Hindlimb muscle (tissue), 1 donor: ENCODE measurements around the gene UBASH3B. TPM values are rescaled to one million over a fixed set of nuclear protein-coding genes. Genes with fewer than 3 reads are reported as not detected.

ENCODE experiments used
- DNase-seq: peaks from one replicate; pipeline ENCODE4 v3.0.0-alpha.2; 2013
- polyA plus RNA-seq: library from polyadenylated mRNA; unstranded; fragments of 120-200 nt; gene quantifications from one replicate; pipeline ENCODE4 v1.2.1, GENCODE V29; 2013; ENCODE audit not compliant: insufficient read length

Gene UBASH3B
- polyA plus RNA-seq, 1 donor = 2.9 TPM

DNA sequence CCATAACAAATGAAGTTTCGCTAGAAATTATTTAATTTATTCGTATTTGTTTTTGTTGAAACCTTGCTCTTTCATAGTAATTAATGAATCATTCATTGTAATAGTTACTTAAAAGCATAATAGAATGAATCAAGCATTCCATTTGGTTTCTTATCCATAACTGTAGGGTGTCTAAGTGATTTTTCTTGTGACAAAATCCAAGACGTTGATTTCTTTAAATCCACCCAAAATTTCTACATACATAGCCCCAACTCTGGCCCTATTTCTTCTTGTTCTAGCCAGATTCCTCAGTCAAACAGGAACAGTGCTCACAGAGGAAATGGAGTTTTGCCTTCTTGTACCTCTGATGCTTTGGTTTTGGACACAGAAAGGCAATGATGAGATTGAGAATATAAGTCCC lies 25.5 kb downstream of the UBASH3B start:
- no peak for DNase-seq

DNA sequence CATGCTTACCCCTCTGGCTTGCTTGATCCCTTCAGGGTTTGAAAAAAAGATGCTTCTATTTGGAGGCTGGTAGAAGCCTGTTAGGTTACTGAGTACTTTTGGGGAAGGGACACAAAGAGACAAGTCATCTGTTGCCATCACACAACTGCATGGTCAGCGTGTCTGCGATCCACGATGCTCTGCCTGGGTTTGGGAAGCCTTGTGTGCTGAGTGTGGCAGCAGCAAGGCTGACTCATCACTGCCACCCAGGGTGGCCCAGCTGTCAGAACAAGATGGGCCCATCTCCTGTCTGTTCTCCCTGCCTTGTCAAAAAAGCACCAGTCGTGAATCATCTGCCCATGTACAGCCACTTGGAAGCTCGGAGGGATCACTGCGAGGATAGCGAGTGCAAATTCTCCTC lies 26.2 kb downstream of the UBASH3B start:
- DNase-seq = no peak

DNA sequence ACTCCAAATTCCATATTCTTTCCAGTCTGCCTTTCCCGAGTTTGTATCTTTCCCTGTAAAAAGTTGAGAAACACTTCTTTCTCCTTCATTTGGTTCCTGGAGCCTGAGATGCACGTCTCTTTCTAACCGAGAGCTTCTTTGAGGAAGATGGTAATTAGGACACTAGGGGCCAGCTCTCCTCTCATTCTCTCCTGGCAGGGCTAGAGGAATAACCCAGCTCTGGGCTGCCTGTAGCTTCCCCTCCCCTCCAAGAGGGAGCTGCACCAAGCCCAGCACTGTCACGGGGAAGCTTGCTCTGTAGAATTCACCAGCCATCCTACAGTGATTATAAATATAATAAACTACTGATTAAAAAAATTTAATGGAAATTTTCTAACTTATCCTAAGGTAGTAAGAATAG lies 26.9 kb downstream of the UBASH3B start:
- no peak for DNase-seq

DNA sequence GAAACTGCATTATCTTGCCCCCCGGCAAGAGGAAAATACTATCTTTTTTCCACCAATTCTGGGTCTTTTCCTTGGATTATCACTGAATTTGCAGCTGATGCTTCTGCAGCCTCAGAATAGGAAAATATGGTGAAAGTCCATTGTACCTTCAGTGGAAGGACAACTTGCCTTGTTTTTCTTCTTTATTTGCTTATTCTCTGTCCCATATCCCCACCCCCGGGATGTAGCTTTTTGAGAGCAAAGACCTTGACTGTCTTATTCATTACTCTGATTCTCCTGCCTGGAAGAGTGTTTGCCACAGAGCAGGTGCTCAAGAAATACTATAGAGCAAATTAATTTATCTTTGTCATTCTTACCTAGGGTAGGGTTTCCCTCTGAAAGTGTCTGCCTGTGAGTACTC lies 29.5 kb downstream of the UBASH3B start:
- no peak for DNase-seq

DNA sequence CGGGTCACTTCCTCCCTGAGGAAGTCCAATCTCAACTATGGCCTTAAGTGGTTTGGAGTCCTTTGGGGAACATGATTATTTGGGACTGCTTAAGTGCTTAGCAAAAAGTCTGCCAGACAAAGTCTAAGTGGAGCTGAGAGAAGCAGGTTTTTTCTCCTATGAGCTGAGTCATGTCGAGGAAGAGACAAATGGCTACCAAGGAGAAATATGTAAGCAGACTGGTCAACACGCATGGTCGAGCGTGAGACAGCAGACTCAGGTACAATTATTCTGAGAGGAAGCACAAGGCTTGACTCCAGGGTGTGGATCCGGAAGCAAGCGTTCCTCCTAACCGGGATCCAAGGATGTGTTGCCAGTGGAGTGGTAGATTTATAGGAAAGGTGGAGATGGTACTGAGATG lies 30.6 kb downstream of the UBASH3B start:
- DNase-seq = no peak

DNA sequence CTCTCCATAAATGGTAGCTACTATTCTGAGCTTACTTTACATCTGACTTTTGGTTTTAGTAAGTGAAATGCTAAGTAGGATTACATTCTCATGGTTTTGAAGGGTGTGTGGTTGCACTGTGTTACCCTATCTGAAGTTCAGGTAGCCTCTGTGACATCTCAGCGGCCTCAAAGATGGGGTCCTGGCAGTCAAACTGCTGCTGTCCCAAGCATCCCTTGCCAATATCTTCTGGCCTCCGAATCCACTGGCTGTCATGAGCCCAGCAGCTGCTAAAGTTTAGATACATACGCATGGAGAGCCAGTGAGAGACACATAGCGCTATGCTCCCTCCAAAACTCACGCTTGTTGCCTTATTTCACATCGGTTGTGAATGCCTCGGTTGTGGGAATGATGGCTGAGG lies 34.9 kb downstream of the UBASH3B start:
- DNase-seq = peak; percentile 53

DNA sequence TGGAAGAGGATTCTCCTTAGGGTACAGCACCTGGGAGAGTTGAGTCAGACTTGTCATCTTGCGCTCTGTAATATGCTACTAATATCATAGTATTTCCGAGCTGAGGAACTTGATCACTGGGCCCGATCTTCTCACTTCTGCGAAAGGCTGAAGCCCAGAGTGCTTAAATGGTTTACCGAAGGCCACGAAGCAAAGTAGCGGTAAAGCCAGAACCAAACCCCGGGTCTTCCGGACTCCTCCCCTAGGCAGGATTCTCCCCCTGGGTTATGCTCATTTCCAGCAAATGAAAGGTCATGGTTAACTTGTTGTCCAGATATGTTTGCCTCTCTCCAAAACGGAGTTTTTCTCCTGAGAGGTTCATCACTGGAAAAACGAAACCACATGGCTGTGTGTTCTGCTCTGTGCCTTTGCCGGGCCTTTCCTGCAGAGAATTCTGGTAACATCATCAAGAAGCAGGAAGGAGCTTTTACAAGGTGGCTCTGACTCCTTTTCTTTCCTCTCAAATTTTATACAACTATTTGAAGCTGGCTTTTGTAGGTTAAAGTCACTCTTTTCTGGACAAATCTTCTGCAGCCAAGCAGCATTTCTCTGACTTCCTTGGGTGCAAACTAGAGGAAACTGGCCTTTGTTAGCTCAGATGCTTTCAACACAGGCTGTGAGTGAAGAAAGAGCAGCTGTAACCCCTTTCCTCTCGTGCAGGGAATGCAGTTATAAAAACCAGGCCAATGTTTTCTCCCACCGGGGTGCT lies 35.5 kb downstream of the UBASH3B start:
- DNase-seq = peak; percentile 77

DNA sequence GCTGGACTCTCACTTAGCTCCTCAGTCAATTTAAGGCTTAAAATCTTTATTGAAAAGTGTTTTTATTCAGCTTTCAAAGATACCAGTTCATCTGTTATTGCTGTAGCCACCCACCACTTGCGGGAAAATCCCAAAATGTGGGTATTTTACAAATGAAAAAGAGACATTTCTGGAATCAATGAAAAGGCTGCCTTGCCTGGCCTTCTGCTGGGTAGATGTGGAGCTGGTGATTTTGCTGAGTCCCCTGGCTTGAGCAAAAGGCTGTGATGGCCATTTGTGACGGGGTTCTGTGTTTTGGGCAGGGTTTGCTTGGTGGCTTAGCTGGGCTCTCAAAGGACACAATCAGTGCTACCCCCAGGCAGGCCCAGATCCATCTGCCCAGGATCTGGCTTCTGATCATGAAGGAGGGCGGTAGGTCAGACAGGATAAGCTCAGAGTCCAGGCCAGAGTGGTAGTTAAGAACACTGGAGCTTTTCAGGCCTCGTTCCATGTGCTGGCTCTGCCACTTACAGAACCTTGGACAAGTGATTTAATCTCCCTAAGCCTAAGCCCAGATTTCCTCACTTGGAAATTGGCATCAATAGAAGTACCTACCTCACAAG lies 36.1 kb downstream of the UBASH3B start:
- no peak for DNase-seq

DNA sequence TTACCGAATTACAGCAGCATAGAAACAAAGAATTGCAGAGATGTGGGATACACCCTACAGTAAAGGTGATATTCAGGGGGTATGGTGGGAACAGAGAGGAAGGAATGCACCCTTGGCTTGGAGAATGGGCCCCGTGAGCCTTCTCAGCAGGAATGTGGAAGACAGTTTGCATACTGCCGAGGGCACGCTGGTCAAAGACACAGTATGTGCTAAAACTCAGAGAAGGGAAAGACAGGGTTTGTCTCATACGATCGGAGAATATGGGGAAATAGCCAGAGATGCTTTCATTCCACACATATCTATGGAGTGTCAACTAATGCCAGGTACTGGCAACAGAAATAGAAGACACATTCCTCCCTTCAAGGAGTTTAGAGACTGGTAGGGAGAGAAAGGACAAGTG lies 36.9 kb downstream of the UBASH3B start:
- DNase-seq = no peak

DNA sequence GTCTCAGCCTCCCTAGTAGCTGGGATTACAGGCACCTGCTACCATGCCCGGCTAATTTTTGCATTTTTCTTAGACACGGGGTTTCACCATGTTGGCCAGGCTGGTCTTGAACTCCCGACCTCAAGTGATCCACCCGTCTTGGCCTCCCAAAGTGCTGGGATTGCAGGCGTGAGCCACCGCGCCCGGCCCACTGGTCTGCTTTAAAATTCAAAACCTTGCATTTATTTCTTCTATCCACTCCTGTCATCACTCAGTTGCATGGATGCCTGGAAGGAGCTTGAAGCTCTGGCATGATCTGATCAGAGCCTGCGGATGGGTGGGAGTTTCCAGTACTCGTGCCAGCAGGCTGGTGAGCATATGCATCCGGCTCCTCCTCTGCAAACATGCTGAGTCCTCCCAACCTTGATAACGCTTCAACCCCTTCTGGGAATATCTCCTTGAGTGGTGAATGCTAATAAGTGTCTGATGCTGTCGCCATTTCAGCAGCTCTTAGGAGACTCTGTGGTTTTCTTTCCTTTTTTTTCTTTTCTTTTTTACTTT lies 39.6 kb downstream of the UBASH3B start:
- no peak for DNase-seq

DNA sequence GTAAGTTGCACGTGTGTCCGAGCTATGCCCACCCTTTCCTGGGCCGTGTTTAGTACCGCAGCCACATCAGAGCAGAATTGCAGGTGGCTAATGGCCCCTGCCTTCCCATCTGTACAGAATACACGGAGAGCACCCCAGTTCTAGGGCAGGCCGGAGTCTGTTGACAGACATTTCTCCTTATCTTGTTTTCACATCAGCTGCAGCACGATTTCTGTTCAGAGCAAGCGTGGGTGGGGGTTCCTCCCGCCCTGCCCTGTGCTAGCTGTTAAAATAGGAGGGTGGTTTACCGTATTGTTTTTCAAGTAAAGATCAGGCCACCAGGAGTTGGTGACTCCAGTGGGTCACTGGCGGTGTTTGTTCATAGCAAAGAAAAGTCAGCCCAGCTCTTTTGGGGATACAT lies 41.1 kb downstream of the UBASH3B start:
- DNase-seq = no peak

DNA sequence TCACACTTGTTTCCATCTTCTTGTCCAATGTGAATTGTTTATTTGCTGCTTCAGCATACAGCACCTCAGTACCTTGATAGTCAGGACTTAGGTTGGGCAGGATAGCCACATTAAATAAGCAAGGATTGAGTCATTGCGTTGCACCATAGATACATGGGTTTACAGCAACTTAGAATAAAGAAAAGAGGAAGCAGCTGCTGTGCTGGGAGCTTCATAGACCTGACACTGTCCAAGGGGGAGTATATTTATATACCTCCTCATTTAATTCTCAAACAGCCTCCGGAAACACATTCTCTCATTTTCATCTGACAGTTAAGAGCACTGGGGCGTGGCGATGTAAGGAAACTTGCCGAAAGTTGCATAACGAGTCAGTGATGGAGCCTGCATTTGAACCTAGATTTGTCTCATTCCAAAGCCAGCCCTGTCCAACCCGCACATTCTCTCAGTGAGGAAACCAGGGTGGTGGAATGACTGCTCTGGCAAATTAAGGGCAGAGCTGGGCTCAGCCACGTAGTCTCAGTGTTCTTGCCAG lies 42.2 kb downstream of the UBASH3B start:
- no peak for DNase-seq

DNA sequence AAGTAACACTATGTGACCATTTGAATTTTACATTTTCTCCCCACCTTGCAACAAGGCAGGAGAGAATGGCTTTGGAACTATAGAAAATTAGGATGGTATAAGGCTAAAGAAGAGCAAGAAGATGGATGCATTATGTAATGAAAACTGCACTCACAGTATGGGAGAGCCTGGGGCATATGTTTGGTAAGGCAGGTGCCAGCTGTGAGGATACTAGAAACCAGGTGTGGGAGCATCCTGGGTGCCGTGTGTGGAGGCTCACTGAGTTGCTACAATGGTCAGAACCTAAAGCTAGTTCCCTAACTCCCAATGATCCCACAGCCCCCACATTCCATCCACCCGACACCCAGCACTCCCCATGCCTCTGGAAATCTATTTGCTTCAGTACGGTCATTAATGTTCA lies 42.9 kb downstream of the UBASH3B start:
- no peak for DNase-seq

DNA sequence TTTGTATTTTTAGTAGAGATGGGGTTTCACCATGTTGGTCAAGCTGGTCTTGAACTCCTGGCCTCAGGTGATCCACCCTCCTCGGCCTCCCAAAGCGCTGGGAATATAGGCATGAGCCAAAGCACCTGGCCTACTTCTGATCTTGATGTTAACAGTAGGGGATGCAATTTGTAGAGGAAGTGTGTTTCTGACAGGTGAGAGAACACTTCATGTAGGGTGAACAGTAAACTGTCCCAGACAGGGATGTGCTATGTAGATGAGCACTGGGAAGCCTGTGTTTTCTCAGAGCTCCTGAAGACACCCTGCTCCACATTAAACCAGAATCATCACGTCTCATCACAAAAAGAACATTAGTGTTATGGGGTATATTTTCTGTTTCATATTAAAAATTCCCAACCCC lies 45.1 kb downstream of the UBASH3B start:
- no peak for DNase-seq

DNA sequence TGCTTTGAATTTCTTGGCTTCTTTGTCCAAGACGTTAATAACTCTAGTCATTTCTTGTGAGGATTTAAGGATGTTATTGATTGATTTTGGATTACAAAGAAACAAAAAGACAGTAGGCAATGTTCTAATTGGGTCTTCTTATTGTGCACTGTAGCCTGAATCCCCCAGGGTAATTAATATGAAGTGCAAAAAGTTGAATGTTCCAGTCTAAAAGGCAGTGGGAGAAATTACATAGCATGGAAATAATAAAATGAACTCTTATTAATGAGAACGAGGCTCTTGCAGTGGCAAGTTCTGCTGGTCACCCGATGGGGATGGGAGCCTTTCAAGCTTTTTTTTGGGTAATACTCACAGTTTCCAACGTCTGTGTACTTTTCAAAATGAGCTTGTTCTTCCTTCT lies 45.6 kb downstream of the UBASH3B start:
- DNase-seq = no peak

DNA sequence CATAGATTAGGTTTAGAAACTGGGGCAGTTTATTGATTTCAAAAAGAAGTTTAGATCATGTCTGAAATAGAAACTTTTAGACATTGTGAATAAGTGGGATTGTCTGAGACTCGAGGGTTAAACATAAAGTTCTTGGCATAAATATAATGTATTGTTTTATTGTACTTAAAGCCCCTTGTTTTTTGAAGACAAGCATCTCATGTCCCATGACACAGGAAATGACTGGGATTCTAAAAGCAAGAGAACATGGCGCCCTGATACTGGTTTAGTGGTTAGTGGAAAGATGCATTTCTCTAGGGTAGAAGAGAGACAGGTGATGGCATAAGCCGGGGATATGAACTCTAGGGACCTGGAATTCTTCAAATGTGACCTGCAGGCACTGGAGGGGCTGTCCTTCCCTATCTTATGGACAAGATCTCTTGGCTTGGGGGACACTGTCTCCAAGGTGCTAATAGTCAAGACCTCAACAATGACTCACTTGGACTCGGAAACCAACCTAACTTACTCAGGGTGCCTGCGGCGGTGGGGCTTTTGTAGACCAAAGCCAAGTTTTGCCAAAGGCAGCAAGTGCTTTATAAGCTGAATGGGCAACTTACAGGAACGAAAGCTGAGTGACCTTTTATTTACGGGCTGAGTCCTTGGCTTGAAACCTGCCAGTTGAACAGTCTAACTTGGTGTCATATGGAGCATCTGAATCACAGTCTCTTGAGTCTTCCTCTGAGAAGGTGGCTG lies 48.2 kb downstream of the UBASH3B start:
- DNase-seq = no peak

DNA sequence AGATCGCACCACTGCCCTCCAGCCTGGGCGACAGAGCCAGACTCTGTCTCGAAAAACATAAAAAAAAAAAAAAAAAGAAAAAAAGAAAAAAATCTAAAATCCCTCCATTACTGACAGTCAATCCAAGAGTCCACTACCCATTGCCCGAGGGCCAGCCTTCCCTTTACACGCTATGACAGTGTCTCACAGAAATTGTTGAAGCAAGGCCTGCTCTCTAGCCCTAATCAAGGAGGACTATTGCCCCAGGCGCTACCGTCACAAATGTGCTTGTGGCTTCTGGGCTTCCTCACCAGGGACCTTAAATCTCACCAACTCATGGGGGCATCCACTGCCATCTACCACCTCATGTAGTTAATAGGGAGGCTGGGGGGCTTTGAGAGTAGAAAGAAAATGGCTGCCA lies 49.9 kb downstream of the UBASH3B start:
- DNase-seq = no peak

DNA sequence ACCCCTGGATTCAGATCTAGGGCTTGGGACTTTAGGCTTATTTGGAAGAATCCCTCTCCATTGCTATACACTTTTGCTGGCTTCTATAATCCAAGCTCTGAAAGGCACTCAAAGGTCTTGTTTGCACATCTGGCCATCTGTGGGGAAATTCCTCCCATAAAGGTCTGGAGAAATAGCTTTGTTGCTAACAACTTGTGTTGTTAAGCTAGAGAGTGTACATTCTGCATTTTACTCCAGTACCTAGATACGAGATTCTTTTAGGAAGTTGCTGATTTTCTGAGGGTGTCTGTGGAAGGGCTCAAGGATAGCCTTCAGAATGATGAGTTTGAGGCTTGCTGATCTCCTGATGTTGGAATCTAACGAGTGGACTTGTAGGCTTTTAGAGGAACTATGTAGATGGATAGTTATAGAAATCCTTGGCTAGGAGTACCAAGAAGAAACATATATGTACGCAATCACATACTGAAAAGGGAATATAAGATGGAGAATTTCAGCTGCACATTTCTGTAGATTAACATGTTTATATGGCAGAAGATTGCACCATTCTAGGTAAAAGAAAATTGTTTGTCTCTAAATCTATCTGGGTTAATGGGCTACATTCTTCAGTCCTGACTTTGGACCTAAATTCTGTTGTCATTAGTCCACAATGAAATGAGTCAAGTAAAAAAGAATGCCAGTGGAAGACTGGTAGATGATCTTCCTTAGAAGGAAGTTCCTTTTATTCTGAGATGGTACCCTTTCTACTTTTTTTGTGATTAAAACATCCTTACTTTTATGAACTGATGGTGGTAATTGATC lies 51.0 kb downstream of the UBASH3B start:
- no peak for DNase-seq

DNA sequence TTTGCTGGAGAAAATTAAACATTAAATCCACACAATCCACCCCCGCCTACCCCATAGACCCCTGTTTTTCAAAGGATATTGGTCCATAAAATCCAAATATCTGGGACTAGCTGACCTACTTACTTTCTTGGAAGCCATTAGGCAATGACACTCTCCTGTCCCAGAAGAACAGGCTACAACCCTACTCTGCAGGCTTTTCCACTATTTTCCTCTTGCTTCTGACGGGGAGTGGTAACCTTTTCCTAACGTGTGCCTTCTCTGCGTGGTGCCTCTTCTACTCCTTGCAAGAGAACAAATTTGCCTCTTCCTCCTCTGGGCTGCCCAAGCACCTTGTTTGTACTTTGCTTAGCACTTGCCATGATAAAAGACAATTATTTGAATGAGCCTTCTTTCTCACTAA lies 51.6 kb downstream of the UBASH3B start:
- no peak for DNase-seq

DNA sequence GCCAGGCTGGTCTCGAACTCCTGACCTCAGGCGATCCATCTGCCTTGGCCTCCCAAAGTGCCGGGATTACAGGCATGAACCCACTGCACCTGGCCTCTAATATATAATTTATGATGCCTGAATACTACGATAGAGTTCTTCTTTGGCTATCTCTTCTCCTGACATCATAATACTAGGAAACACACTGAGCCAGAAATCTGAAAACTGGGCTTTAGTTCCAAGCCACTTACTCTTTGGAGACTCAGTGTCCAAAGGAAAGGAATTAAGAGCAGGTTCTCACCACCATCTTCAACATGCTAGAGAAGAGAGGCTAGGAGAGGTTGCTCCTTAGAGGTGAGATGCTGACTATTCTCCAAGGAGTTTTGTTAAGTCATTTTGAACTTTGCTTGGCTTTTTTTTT lies 52.4 kb downstream of the UBASH3B start:
- DNase-seq = no peak

DNA sequence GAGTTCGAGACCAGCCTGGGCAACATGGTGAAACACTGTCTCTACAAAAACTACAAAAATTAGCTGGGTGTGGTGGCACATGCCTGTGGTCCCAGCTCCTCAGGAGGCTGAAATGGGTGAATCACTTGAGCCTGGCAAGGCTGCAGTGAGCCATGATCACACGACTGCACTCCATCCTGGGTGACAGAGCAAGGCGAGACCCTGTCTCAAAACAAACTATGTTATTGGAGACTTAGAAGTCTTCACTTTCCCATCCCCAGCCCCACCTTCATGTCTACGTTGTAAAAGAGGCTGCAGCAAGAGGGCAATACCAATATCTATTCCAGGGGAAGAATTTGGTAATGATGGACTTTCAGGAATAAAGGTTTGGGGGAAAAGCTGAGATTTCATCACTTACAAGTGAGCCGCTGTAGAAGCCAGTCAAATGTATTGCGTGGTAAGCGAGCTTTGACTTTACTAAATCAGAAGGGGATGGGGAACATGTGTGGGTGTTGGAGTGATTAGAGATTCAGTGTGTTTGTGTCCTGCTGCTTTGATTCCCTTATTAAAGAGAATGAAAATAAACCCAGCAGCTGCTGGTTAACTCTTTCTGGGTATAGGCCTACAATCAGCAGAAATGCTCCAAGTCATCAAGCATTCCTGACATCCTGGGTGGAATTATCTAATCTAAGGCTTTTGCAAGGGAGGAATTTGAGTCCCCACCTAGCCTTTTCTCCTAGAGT lies 53.7 kb downstream of the UBASH3B start:
- DNase-seq = no peak

DNA sequence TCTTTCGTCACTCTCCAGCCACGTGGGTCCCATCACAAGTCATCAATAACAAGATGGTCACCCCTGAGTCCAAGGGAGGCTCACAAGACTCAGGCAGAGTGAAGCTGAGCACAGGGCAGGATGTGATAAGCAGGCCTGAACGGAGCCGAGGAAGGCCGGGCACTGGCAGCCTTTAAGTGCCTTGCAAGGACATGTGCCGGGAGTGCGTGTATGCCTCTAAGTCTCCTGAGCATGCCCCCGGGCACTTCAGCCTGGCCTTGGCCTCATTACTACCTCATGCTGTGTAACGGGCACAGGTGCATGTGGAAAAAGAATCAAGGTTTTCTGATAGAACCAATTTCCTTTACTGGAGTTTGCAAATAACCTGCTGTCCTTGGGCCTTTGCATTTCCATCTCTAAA lies 55.8 kb downstream of the UBASH3B start:
- DNase-seq = no peak
